Hepatocyte (in vitro differentiated cells): ENCODE data around the gene HIPK4. TPM values are rescaled to one million over a fixed set of nuclear protein-coding genes. Genes with fewer than 3 reads are reported as not detected.

Source experiments
- DNase-seq: peaks from one replicate; pipeline ENCODE4 v3.0.0-alpha.2; 2016; ENCODE audit warnings: low spot score
- H2AFZ ChIP-seq: fragments of 200-600 bp; sonication (generic); 2 replicates; pipeline ENCODE4 v1.6.0; 2016; ENCODE audit warnings: antibody characterized with exemption, mild to moderate bottlenecking
- H3K27ac ChIP-seq: fragments of 200-600 bp; sonication (generic); 2 replicates; pipeline ENCODE4 v1.5.1; 2016; ENCODE audit warnings: mild to moderate bottlenecking
- H3K27me3 ChIP-seq: fragments of 200-600 bp; sonication (generic); 2 replicates; pipeline ENCODE4 v1.6.1; 2016
- H3K36me3 ChIP-seq: fragments of 200-600 bp; sonication (generic); replicated peaks from 2 replicates; pipeline ENCODE4 v1.5.1; 2016; ENCODE audit warnings: low read depth; ENCODE audit not compliant: insufficient read depth
- H3K4me1 ChIP-seq: fragments of 200-600 bp; sonication (generic); 2 replicates; pipeline ENCODE4 v1.5.1; 2016; ENCODE audit warnings: mild to moderate bottlenecking, moderate library complexity; ENCODE audit not compliant: insufficient read depth
- H3K4me2 ChIP-seq: fragments of 200-600 bp; sonication (generic); 2 replicates; pipeline ENCODE4 v1.6.0; 2016
- H3K4me3 ChIP-seq: fragments of 200-600 bp; sonication (generic); 2 replicates; pipeline ENCODE4 v1.5.1; 2016; ENCODE audit warnings: mild to moderate bottlenecking
- H3K79me2 ChIP-seq: fragments of 200-600 bp; sonication (generic); 2 replicates; pipeline ENCODE4 v1.6.0; 2017; ENCODE audit warnings: mild to moderate bottlenecking
- H3K9me2 ChIP-seq: fragments of 200-600 bp; sonication (generic); replicated peaks from 2 replicates; pipeline ENCODE4 v1.6.0; 2017; ENCODE audit warnings: mild to moderate bottlenecking; ENCODE audit not compliant: insufficient read depth
- H3K9me3 ChIP-seq: fragments of 200-600 bp; sonication (generic); 2 replicates; pipeline ENCODE4 v1.5.1; 2016; ENCODE audit warnings: low read depth, mild to moderate bottlenecking
- H4K20me1 ChIP-seq: fragments of 200-600 bp; sonication (generic); 2 replicates; pipeline ENCODE4 v1.6.0; 2016; ENCODE audit warnings: mild to moderate bottlenecking; ENCODE audit not compliant: insufficient read depth, poor library complexity, severe bottlenecking
- CTCF ChIP-seq: fragments of 200-600 bp; sonication (generic); IDR thresholded peaks from 2 replicates; pipeline ENCODE4 v1.5.1; 2016; ENCODE audit warnings: antibody characterized with exemption, mild to moderate bottlenecking; ENCODE audit not compliant: poor library complexity
- EZH2 ChIP-seq: fragments of 200-600 bp; sonication (generic); IDR thresholded peaks from 2 replicates; pipeline ENCODE4 v1.6.1; 2016; ENCODE audit warnings: antibody characterized with exemption, mild to moderate bottlenecking, borderline replicate concordance
- EZH2phosphoT487 ChIP-seq: fragments of 200-600 bp; sonication (generic); IDR thresholded peaks from one replicate; pipeline ENCODE4 v1.6.1; 2018; ENCODE audit warnings: antibody characterized with exemption, mild to moderate bottlenecking, low read depth, moderate library complexity; ENCODE audit not compliant: unreplicated experiment, severe bottlenecking
- WGBS: methylation state at CpG from one replicate; pipeline ENCODE4 v1.1.6; 2016; ENCODE audit warnings: low lambda C conversion rate; ENCODE audit errors: missing lambda C conversion rate; 5-methylcytosine and 5-hydroxymethylcytosine counted together
- polyA plus RNA-seq: library from polyadenylated mRNA; unstranded; fragments of >200 nt; fragmentation: Nextera tagmentation; extraction: Ambion mirVana; gene quantifications from 2 replicates; pipeline ENCODE4 v1.2.1, GENCODE V29; 2016
- total RNA-seq: library from RNA; depleted of rRNA; stranded (reverse); fragments of >200 nt; gene quantifications from 2 replicates; pipeline ENCODE4 v1.2.3, GENCODE V29; 2014

Gene HIPK4
- total and polyA plus RNA-seq, 2 experiments from 2014 or later, result 0.07 to 0.13 TPM

- TF ChIP-seq CTCF, result no peak
- H3K9me3 ChIP-seq, result no peaks in the 10 kb centered on the region
- H4K20me1 ChIP-seq, result no peaks in the 10 kb centered on the region
- DNase-seq, result no peak
- H3K27me3 ChIP-seq, result no peaks in the 10 kb centered on the region
- no peaks in the 10 kb centered on the region for H3K9me2 ChIP-seq
- no peaks in the 10 kb centered on the region for H3K4me1 ChIP-seq
- no peaks in the 10 kb centered on the region for H3K36me3 ChIP-seq
- WGBS, result 100% methylated on average over 5 of the region's 5 CpGs
- H3K79me2 ChIP-seq, result peaks cover 15% of the 10 kb centered on the region
- no peak overlapping the region for H3K4me2 ChIP-seq
- H3K27ac ChIP-seq, result no peak overlapping the region
- H3K4me3 ChIP-seq, result no peak overlapping the region
- no peak overlapping the region for H2AFZ ChIP-seq
Measured at GRCh38 chr19:40358773-40359172, 31.2 kb downstream of the HIPK4 start.

GRCh38 chr19:40357640-40358039 lies 32.3 kb downstream of the HIPK4 start:
- H3K4me2 ChIP-seq, result no peak overlapping the region
- no peak for DNase-seq
- peaks cover 15% of the 10 kb centered on the region for H3K79me2 ChIP-seq
- no peaks in the 10 kb centered on the region for H3K27me3 ChIP-seq
- 90% methylated on average over 3 of the region's 3 CpGs for WGBS
- no peak overlapping the region for H3K27ac ChIP-seq
- H4K20me1 ChIP-seq, result no peaks in the 10 kb centered on the region
- no peaks in the 10 kb centered on the region for H3K9me2 ChIP-seq
- H3K4me3 ChIP-seq, result no peak overlapping the region
- H3K4me1 ChIP-seq, result no peaks in the 10 kb centered on the region
- no peak for TF ChIP-seq EZH2
- TF ChIP-seq EZH2phosphoT487, result no peak
- no peaks in the 10 kb centered on the region for H3K36me3 ChIP-seq
- no peaks in the 10 kb centered on the region for H3K9me3 ChIP-seq
- no peak overlapping the region for H2AFZ ChIP-seq

GRCh38 chr19:40356681-40357595 lies 33.0 kb downstream of the HIPK4 start:
- Histone ChIP-seq H3K79me2 (peaks cover 15% of the 10 kb centered on the region), H3K36me3 (no peaks in the 10 kb centered on the region), H3K4me3 (no peak overlapping the region), H3K4me2 (no peak overlapping the region), H3K27ac (no peak overlapping the region), H4K20me1 (no peaks in the 10 kb centered on the region), H3K4me1 (no peaks in the 10 kb centered on the region), H3K9me2 (no peaks in the 10 kb centered on the region), H3K27me3 (no peaks in the 10 kb centered on the region), H2AFZ (no peak overlapping the region), H3K9me3 (no peaks in the 10 kb centered on the region)
- 94% methylated on average over 6 of the region's 6 CpGs for WGBS
- no peak for DNase-seq
- TF ChIP-seq CTCF (no peak), EZH2 (no peak), EZH2phosphoT487 (no peak)

- TF ChIP-seq EZH2, result no peak
- TF ChIP-seq CTCF, result no peak
- TF ChIP-seq EZH2phosphoT487, result no peak
- Histone ChIP-seq H2AFZ (no peak overlapping the region), H3K36me3 (no peaks in the 10 kb centered on the region), H3K27me3 (no peaks in the 10 kb centered on the region), H4K20me1 (no peaks in the 10 kb centered on the region), H3K79me2 (peaks cover 15% of the 10 kb centered on the region), H3K9me2 (no peaks in the 10 kb centered on the region), H3K4me3 (no peak overlapping the region), H3K27ac (no peak overlapping the region), H3K4me2 (no peak overlapping the region), H3K9me3 (no peaks in the 10 kb centered on the region), H3K4me1 (no peaks in the 10 kb centered on the region)
- no peak for DNase-seq
- WGBS, result 94% methylated on average over 9 of the region's 9 CpGs
Measured at GRCh38 chr19:40355975-40356680, 33.9 kb downstream of the HIPK4 start.
